ENCODE measurements around the gene NCKAP5L.

DNA sequence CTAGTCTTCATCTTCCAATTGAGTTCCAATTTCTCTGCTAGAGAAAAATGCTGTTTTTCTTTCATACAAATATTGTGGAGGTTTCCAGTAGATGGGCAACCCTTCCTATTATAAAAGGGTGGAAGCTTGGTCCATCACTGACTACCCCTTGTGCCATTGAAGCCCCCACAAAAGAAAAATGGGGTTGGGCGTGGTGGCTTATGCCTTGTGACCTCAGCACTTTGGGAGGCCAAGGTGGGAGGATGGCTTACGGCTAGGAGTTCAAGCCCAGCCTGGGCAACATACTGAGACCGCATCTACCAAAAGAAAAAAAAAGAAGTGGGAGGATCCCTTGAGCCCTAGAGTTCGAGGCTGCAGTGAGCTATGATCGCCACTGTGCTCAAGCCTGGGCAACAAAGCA lies 22.8 kb downstream of the NCKAP5L start:
- TF ChIP-seq, protein P1, sequence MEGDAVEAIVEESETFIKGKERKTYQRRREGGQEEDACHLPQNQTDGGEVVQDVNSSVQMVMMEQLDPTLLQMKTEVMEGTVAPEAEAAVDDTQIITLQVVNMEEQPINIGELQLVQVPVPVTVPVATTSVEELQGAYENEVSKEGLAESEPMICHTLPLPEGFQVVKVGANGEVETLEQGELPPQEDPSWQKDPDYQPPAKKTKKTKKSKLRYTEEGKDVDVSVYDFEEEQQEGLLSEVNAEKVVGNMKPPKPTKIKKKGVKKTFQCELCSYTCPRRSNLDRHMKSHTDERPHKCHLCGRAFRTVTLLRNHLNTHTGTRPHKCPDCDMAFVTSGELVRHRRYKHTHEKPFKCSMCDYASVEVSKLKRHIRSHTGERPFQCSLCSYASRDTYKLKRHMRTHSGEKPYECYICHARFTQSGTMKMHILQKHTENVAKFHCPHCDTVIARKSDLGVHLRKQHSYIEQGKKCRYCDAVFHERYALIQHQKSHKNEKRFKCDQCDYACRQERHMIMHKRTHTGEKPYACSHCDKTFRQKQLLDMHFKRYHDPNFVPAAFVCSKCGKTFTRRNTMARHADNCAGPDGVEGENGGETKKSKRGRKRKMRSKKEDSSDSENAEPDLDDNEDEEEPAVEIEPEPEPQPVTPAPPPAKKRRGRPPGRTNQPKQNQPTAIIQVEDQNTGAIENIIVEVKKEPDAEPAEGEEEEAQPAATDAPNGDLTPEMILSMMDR (IDR thresholded peaks at IDR 0.05): no peak
- no peak for TF ChIP-seq POLR2A (IDR thresholded peaks at IDR 0.05)

Data from body of pancreas (tissue), 4 donors.